Measurements from ENCODE around the gene ZNF804A. TPM values are rescaled to one million over a fixed set of nuclear protein-coding genes. Genes with fewer than 3 reads are reported as not detected.

The ZNF804A gene
- total RNA-seq, 4 donors from 2014 or later, result 0.27 to 7.9 (median 1.4) TPM; not detected in 1

DNA sequence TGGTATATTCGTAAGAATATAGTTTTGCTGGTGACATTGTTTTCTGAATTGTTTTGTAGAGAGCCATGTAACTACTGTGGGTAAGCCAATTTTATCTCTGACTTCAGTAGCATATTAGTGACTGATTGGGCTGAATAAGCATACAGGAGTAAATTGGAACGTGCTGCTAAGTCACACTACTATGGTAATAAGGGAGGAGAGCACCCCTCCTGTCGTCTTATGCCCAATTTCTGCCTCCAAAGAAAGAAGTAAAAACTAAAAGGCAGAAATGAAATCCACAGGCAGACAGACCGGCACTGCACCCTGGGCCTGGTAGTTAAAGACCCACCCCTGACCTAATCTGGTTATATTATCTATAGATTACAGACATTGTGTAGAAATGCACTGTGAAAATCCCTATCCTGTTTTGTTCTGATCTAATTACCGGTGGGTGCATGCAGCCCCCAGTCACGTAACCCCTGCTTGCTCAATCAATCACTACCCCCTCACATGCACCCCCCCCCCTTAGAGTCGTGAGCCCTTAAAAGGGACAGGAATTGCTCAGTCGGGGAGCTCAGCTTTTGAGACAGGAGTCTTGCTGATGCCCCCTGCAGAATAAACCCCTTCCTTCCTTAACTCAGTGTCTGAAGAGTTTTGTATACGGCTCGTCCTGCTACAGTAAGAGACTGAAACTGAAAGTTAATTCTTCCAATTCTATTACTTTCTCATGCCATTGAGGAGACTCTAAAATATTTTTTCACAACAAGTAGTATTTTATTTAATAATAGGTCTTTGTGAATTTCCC, 167.0 kb downstream of the ZNF804A start:
- no peak for DNase-seq
- H3K9me3 ChIP-seq, result no peaks in the 10 kb centered on the region
- no peaks in the 10 kb centered on the region for H3K27me3 ChIP-seq
- H3K36me3 ChIP-seq, result no peaks in the 10 kb centered on the region
- intact Hi-C loops (cut with DNase I; ENCODE audit: low total_unique reads), result no loop called here
- no peak overlapping the region for H3K27ac ChIP-seq
- no peaks in the 10 kb centered on the region for H3K4me1 ChIP-seq
- TF ChIP-seq, protein P1, sequence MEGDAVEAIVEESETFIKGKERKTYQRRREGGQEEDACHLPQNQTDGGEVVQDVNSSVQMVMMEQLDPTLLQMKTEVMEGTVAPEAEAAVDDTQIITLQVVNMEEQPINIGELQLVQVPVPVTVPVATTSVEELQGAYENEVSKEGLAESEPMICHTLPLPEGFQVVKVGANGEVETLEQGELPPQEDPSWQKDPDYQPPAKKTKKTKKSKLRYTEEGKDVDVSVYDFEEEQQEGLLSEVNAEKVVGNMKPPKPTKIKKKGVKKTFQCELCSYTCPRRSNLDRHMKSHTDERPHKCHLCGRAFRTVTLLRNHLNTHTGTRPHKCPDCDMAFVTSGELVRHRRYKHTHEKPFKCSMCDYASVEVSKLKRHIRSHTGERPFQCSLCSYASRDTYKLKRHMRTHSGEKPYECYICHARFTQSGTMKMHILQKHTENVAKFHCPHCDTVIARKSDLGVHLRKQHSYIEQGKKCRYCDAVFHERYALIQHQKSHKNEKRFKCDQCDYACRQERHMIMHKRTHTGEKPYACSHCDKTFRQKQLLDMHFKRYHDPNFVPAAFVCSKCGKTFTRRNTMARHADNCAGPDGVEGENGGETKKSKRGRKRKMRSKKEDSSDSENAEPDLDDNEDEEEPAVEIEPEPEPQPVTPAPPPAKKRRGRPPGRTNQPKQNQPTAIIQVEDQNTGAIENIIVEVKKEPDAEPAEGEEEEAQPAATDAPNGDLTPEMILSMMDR (IDR thresholded peaks at IDR 0.05), result no peak
- no peak for TF ChIP-seq POLR2A (IDR thresholded peaks at IDR 0.05)
- H3K4me3 ChIP-seq, result no peak overlapping the region

- Histone ChIP-seq H3K9me3 (no peaks in the 10 kb centered on the region), H3K4me3 (no peak overlapping the region), H3K27ac (no peak overlapping the region), H3K27me3 (no peaks in the 10 kb centered on the region), H3K4me1 (no peaks in the 10 kb centered on the region), H3K36me3 (no peaks in the 10 kb centered on the region)
- TF ChIP-seq, protein P1 (IDR thresholded peaks at IDR 0.05), result no peak
- TF ChIP-seq POLR2A (IDR thresholded peaks at IDR 0.05), result no peak
- DNase-seq, result no peak
- intact Hi-C loops (cut with DNase I; ENCODE audit: low total_unique reads), result no loop called here
Measured at GRCh38 chr2:184767059-184767458, 168.7 kb downstream of the ZNF804A start.

GRCh38 chr2:184769023-184769422, 170.7 kb downstream of the ZNF804A start:
- TF ChIP-seq, protein P1 (IDR thresholded peaks at IDR 0.05), result no peak
- no peak for TF ChIP-seq POLR2A (IDR thresholded peaks at IDR 0.05)
- no peak for DNase-seq
- H3K9me3 ChIP-seq, result no peaks in the 10 kb centered on the region
- no peak overlapping the region for H3K27ac ChIP-seq
- H3K27me3 ChIP-seq, result no peaks in the 10 kb centered on the region
- intact Hi-C loops (cut with DNase I; ENCODE audit: low total_unique reads), result no loop called here
- H3K4me3 ChIP-seq, result no peak overlapping the region
- H3K36me3 ChIP-seq, result no peaks in the 10 kb centered on the region
- H3K4me1 ChIP-seq, result no peaks in the 10 kb centered on the region

DNA sequence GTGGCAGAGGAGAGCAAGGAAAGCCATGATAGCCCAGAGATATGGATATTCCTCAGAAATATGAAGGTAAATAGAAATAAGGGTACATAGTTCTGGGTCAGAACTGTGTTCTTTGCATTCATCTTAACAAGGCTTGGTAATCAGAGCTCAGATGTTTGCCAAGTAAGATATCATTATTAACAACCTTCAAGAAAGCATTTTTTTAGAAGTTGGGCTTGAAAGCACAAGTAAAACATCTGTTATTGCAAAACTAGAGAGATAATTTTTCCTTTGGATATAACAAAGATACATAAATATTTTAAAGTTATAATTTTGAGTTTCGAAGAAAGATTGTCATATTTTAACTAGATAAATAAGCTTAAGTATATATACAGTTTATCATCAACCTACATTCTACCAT, 171.4 kb downstream of the ZNF804A start:
- H3K4me3 ChIP-seq, result no peak overlapping the region
- intact Hi-C loops (cut with DNase I; ENCODE audit: low total_unique reads), result no loop called here
- H3K9me3 ChIP-seq, result no peaks in the 10 kb centered on the region
- TF ChIP-seq, protein P1 (IDR thresholded peaks at IDR 0.05), result no peak
- TF ChIP-seq POLR2A (IDR thresholded peaks at IDR 0.05), result no peak
- H3K4me1 ChIP-seq, result no peaks in the 10 kb centered on the region
- no peak for DNase-seq
- H3K36me3 ChIP-seq, result no peaks in the 10 kb centered on the region
- H3K27ac ChIP-seq, result no peak overlapping the region
- H3K27me3 ChIP-seq, result no peaks in the 10 kb centered on the region

- TF ChIP-seq, protein P1 (IDR thresholded peaks at IDR 0.05), result no peak
- no peak for TF ChIP-seq POLR2A (IDR thresholded peaks at IDR 0.05)
- intact Hi-C loops (cut with DNase I; ENCODE audit: low total_unique reads), result no loop called here
- Histone ChIP-seq H3K4me3 (no peak overlapping the region), H3K27ac (no peak overlapping the region), H3K9me3 (no peaks in the 10 kb centered on the region), H3K4me1 (no peaks in the 10 kb centered on the region), H3K27me3 (no peaks in the 10 kb centered on the region), H3K36me3 (no peaks in the 10 kb centered on the region)
- DNase-seq, result no peak
Measured at GRCh38 chr2:184779777-184780176, 181.4 kb downstream of the ZNF804A start.

All from uterus (tissue), 4 donors.